Forelimb muscle (tissue), 1 donor: ENCODE data around the gene KCNAB2. TPM values are rescaled to one million over a fixed set of nuclear protein-coding genes. Genes with fewer than 3 reads are reported as not detected.

Experiments used
- DNase-seq: peaks from one replicate; pipeline ENCODE4 v3.0.0-alpha.2; 2013; ENCODE audit warnings: low read depth
- polyA plus RNA-seq: library from polyadenylated mRNA; unstranded; fragments of 120-200 nt; gene quantifications from one replicate; pipeline ENCODE4 v1.2.1, GENCODE V29; 2013; ENCODE audit not compliant: insufficient read length

The KCNAB2 gene
- polyA plus RNA-seq, 1 donor, result 4.1 TPM

- DNase-seq, result no peak
These were observed 62.8 kb downstream of the KCNAB2 start for GRCh38 chr1:6108476-6108875.

- no peak for DNase-seq
These were observed 63.4 kb downstream of the KCNAB2 start for GRCh38 chr1:6108937-6109614.

- DNase-seq, result no peak
These were observed 64.0 kb downstream of the KCNAB2 start for GRCh38 chr1:6109688-6110087.

GRCh38 chr1:6110326-6110725, 64.6 kb downstream of the KCNAB2 start:
- DNase-seq, result no peak

- no peak for DNase-seq
These were observed 65.9 kb downstream of the KCNAB2 start for GRCh38 chr1:6111571-6111970.

GRCh38 chr1:6111991-6112689, 66.5 kb downstream of the KCNAB2 start:
- no peak for DNase-seq

GRCh38 chr1:6112690-6113005, 67.0 kb downstream of the KCNAB2 start:
- no peak for DNase-seq

GRCh38 chr1:6113116-6113515, 67.4 kb downstream of the KCNAB2 start:
- no peak for DNase-seq

- DNase-seq, result no peak
These were observed 68.1 kb downstream of the KCNAB2 start for GRCh38 chr1:6113745-6114144.

GRCh38 chr1:6116137-6116536, 70.4 kb downstream of the KCNAB2 start:
- DNase-seq, result no peak

- DNase-seq, result no peak
These were observed 71.4 kb downstream of the KCNAB2 start for GRCh38 chr1:6117064-6117463.

GRCh38 chr1:6117624-6118023, 71.9 kb downstream of the KCNAB2 start:
- no peak for DNase-seq

- no peak for DNase-seq
These were observed 72.7 kb downstream of the KCNAB2 start for GRCh38 chr1:6118415-6118814.

GRCh38 chr1:6121021-6121421, 75.3 kb downstream of the KCNAB2 start:
- DNase-seq, result no peak

- DNase-seq, result no peak
These were observed 76.1 kb downstream of the KCNAB2 start for GRCh38 chr1:6121651-6122370.

GRCh38 chr1:6123083-6123482, 77.4 kb downstream of the KCNAB2 start:
- DNase-seq, result no peak

GRCh38 chr1:6123816-6124215, 78.1 kb downstream of the KCNAB2 start:
- DNase-seq, result no peak

GRCh38 chr1:6124341-6124740, 78.7 kb downstream of the KCNAB2 start:
- no peak for DNase-seq

GRCh38 chr1:6124746-6125365, 79.2 kb downstream of the KCNAB2 start:
- no peak for DNase-seq

- no peak for DNase-seq
These were observed 79.7 kb downstream of the KCNAB2 start for GRCh38 chr1:6125366-6125765.

GRCh38 chr1:6126028-6126427, 80.3 kb downstream of the KCNAB2 start:
- no peak for DNase-seq

- no peak for DNase-seq
These were observed 80.9 kb downstream of the KCNAB2 start for GRCh38 chr1:6126521-6127067.
